ENCODE data around the gene C1QBP. TPM values are rescaled to one million over a fixed set of nuclear protein-coding genes. Genes with fewer than 3 reads are reported as not detected.
"Not testable (repeated sequence)": the region's sequence is repeated elsewhere in the genome, so short reads cannot be mapped to it uniquely, and the experiment has no call there.

C1QBP gene
- total and polyA plus RNA-seq, 3 experiments from 2014 or later = 241 to 565 (median 544) TPM

- H3K9me3 ChIP-seq (ENCODE audit: low read length); H3K27ac ChIP-seq (ENCODE audit: low read depth, low read length); H3K4me1 ChIP-seq (ENCODE audit: insufficient read depth, low read length); H3K9me3 Mint-ChIP-seq; H3K4me3 ChIP-seq (ENCODE audit: low read length); H3K27me3 Mint-ChIP-seq; H3K4me3 Mint-ChIP-seq; H3K27me3 ChIP-seq (ENCODE audit: insufficient read depth, low read length, poor library complexity, severe bottlenecking); CTCF ChIA-PET; DNase-seq; H3K4me1 Mint-ChIP-seq: not testable (repeated sequence)
- peaks cover 4 to 86% (median 23%) of the 10 kb centered on the region in 3 donors for H3K36me3 Mint-ChIP-seq
- peaks cover 61% of the 10 kb centered on the region for H3K36me3 ChIP-seq (ENCODE audit: insufficient read depth, low read length)
- POLR2A ChIA-PET = interaction anchor here (1.0 kb wide), 1 partner anchor 11 kb away, joined by 3 read pairs; the partner anchor contains the start of genes NUP88 and RPAIN
- peak overlapping the region in 4 of 8 donors; percentile 15 to 91 (median 34) for H3K27ac Mint-ChIP-seq
These were observed 7.7 kb downstream of the C1QBP start for GRCh38 chr17:5431234-5431633.

GRCh38 chr17:5430413-5430999 is 8.4 kb downstream of the C1QBP start:
- peak overlapping the region in 4 of 8 donors; percentile 1 to 91 (median 32) for H3K27ac Mint-ChIP-seq
- H3K27me3 Mint-ChIP-seq = no peaks in the 10 kb centered on the region
- H3K4me3 Mint-ChIP-seq = no peak overlapping the region
- POLR2A ChIA-PET = interaction anchor here (1.0 kb wide), 1 partner anchor 11 kb away, joined by 3 read pairs; the partner anchor contains the start of genes NUP88 and RPAIN
- H3K36me3 Mint-ChIP-seq = peaks cover 4 to 89% (median 25%) of the 10 kb centered on the region in 3 donors
- Histone ChIP-seq H3K9me3 (ENCODE audit: low read length) (no peaks in the 10 kb centered on the region), H3K4me3 (ENCODE audit: low read length) (no peak overlapping the region), H3K27ac (ENCODE audit: low read depth, low read length) (no peak overlapping the region), H3K27me3 (ENCODE audit: insufficient read depth, low read length, poor library complexity, severe bottlenecking) (no peaks in the 10 kb centered on the region), H3K36me3 (ENCODE audit: insufficient read depth, low read length) (peaks cover 68% of the 10 kb centered on the region), H3K4me1 (ENCODE audit: insufficient read depth, low read length) (no peaks in the 10 kb centered on the region)
- no peaks in the 10 kb centered on the region for H3K9me3 Mint-ChIP-seq
- DNase-seq = no peak
- H3K4me1 Mint-ChIP-seq = peaks cover 0 to 6% (median 4%) of the 10 kb centered on the region in 3 donors
- CTCF ChIA-PET = interaction anchor here (0.7 kb wide), 1 partner anchor 8 kb away, joined by 3 read pairs; the partner anchor contains the start of gene C1QBP

- no peak for DNase-seq
- no peak overlapping the region for H3K4me3 ChIP-seq (ENCODE audit: low read length)
- no peak overlapping the region for H3K27ac ChIP-seq (ENCODE audit: low read depth, low read length)
- ChIA-PET POLR2A (interaction anchor here (0.5 kb wide), 1 partner anchor 118 kb away, joined by 4 read pairs; no protein-coding TSS in a partner anchor), CTCF (interaction anchor here (4.4 kb wide), 1 partner anchor 10 kb away, joined by 19 read pairs; the partner anchor contains the start of gene C1QBP)
- peaks cover 62% of the 10 kb centered on the region for H3K36me3 ChIP-seq (ENCODE audit: insufficient read depth, low read length)
- peak overlapping the region in 5 of 8 donors; percentile 2 to 91 (median 44) for H3K27ac Mint-ChIP-seq
- no peak overlapping the region for H3K4me3 Mint-ChIP-seq
- no peaks in the 10 kb centered on the region for H3K4me1 ChIP-seq (ENCODE audit: insufficient read depth, low read length)
- no peaks in the 10 kb centered on the region for H3K9me3 ChIP-seq (ENCODE audit: low read length)
- no peaks in the 10 kb centered on the region for H3K27me3 Mint-ChIP-seq
- H3K4me1 Mint-ChIP-seq = peaks cover 0 to 5% (median 3%) of the 10 kb centered on the region in 3 donors
- peaks cover 4 to 90% (median 28%) of the 10 kb centered on the region in 3 donors for H3K36me3 Mint-ChIP-seq
- no peaks in the 10 kb centered on the region for H3K27me3 ChIP-seq (ENCODE audit: insufficient read depth, low read length, poor library complexity, severe bottlenecking)
- no peaks in the 10 kb centered on the region for H3K9me3 Mint-ChIP-seq
These were observed 9.6 kb downstream of the C1QBP start for GRCh38 chr17:5429191-5429887.

GRCh38 chr17:5425826-5426225 is 13.1 kb downstream of the C1QBP start:
- no peak for DNase-seq
- H3K27me3 ChIP-seq (ENCODE audit: insufficient read depth, low read length, poor library complexity, severe bottlenecking) = no peaks in the 10 kb centered on the region
- Mint-ChIP-seq H3K36me3 (peaks cover 4 to 88% (median 18%) of the 10 kb centered on the region in 3 donors), H3K4me1 (peaks cover 14 to 28% (median 23%) of the 10 kb centered on the region in 3 donors), H3K4me3 (no peak overlapping the region), H3K27me3 (no peaks in the 10 kb centered on the region), H3K9me3 (no peaks in the 10 kb centered on the region), H3K27ac (peak overlapping the region in 1 of 8 donors; percentile 50)
- peaks cover 15% of the 10 kb centered on the region for H3K4me1 ChIP-seq (ENCODE audit: insufficient read depth, low read length)
- no peak overlapping the region for H3K4me3 ChIP-seq (ENCODE audit: low read length)
- peaks cover 50% of the 10 kb centered on the region for H3K36me3 ChIP-seq (ENCODE audit: insufficient read depth, low read length)
- ChIA-PET CTCF (interaction anchor here (1.2 to 4.4 kb wide), 2 partner anchors 10 to 13 kb away, joined by 3 to 19 read pairs; partner anchors contain the start of gene C1QBP), POLR2A (no interaction called here)
- no peaks in the 10 kb centered on the region for H3K9me3 ChIP-seq (ENCODE audit: low read length)
- no peak overlapping the region for H3K27ac ChIP-seq (ENCODE audit: low read depth, low read length)

- CTCF ChIA-PET = no interaction called here
- H3K27ac ChIP-seq (ENCODE audit: low read depth, low read length) = no peak overlapping the region
- peaks cover 50% of the 10 kb centered on the region for H3K36me3 ChIP-seq (ENCODE audit: insufficient read depth, low read length)
- no peaks in the 10 kb centered on the region for H3K27me3 Mint-ChIP-seq
- H3K27ac Mint-ChIP-seq = no peak overlapping the region
- no peak overlapping the region for H3K4me3 ChIP-seq (ENCODE audit: low read length)
- DNase-seq = no peak
- H3K36me3 Mint-ChIP-seq = peaks cover 4 to 90% (median 18%) of the 10 kb centered on the region in 3 donors
- no peaks in the 10 kb centered on the region for H3K27me3 ChIP-seq (ENCODE audit: insufficient read depth, low read length, poor library complexity, severe bottlenecking)
- no peak overlapping the region for H3K4me3 Mint-ChIP-seq
- H3K4me1 ChIP-seq (ENCODE audit: insufficient read depth, low read length) = peaks cover 18% of the 10 kb centered on the region
- H3K9me3 Mint-ChIP-seq = no peaks in the 10 kb centered on the region
- no peaks in the 10 kb centered on the region for H3K9me3 ChIP-seq (ENCODE audit: low read length)
- H3K4me1 Mint-ChIP-seq = peaks cover 19 to 34% (median 30%) of the 10 kb centered on the region in 3 donors
- POLR2A ChIA-PET = interaction anchor here (1.6 kb wide), 1 partner anchor 11 kb away, joined by 5 read pairs; no protein-coding TSS in a partner anchor
These were observed 14.0 kb downstream of the C1QBP start for GRCh38 chr17:5424909-5425308.

GRCh38 chr17:5422505-5422904 is 16.4 kb downstream of the C1QBP start:
- H3K36me3 ChIP-seq (ENCODE audit: insufficient read depth, low read length) = peaks cover 28% of the 10 kb centered on the region
- POLR2A ChIA-PET = no interaction called here

GRCh38 chr17:5419959-5420653 is 18.8 kb downstream of the C1QBP start, which contains the start of gene RPAIN:
RPAIN (plus strand) TSS chr17:5420182; CDS start chr17:5420211, 29 bp downstream.
- H3K4me3 ChIP-seq (ENCODE audit: low read length) = peak within 1 kb of the TSS; percentile 96
- no peaks in the 10 kb centered on the region for H3K9me3 ChIP-seq (ENCODE audit: low read length)
- no peaks in the 10 kb centered on the region for H3K27me3 ChIP-seq (ENCODE audit: insufficient read depth, low read length, poor library complexity, severe bottlenecking)
- H3K4me1 Mint-ChIP-seq = peaks cover 31 to 68% (median 52%) of the 10 kb centered on the region in 3 donors
- H3K4me3 Mint-ChIP-seq = peak within 1 kb of the TSS; percentile 92 to 100 (median 97)
- peaks cover 0 to 4% of the 10 kb centered on the region in 2 donors for H3K27me3 Mint-ChIP-seq
- POLR2A ChIA-PET = interaction anchor here (0.6 to 1.3 kb wide), 6 partner anchors 11 to 468 kb away, joined by 3 to 16 read pairs (median 3); partner anchors contain the start of genes C1QBP and MIS12
- DNase-seq = peak in 4 of 5 donors; percentile 78 to 90 (median 84)
- H3K27ac ChIP-seq (ENCODE audit: low read depth, low read length) = peak within 1 kb of the TSS; percentile 95
- no peaks in the 10 kb centered on the region for H3K9me3 Mint-ChIP-seq
- CTCF ChIA-PET = interaction anchor here (2.0 to 3.8 kb wide), 2 partner anchors 16 to 19 kb away, joined by 7 to 31 read pairs; partner anchors contain the start of gene C1QBP
- H3K4me1 ChIP-seq (ENCODE audit: insufficient read depth, low read length) = peaks cover 41% of the 10 kb centered on the region
- peaks cover 0 to 82% (median 5%) of the 10 kb centered on the region in 3 donors for H3K36me3 Mint-ChIP-seq
- peak within 1 kb of the TSS; percentile 94 to 99 (median 98) for H3K27ac Mint-ChIP-seq
- H3K36me3 ChIP-seq (ENCODE audit: insufficient read depth, low read length) = peaks cover 28% of the 10 kb centered on the region

More at GRCh38 chr17:5422505-5422904, 16.4 kb downstream of the C1QBP start:
- DNase-seq = no peak
- no peak overlapping the region for H3K4me3 ChIP-seq (ENCODE audit: low read length)
- Mint-ChIP-seq H3K36me3 (peaks cover 0 to 83% (median 7%) of the 10 kb centered on the region in 3 donors), H3K4me3 (peak overlapping the region in 1 of 7 donors; percentile 69), H3K9me3 (no peaks in the 10 kb centered on the region), H3K27me3 (peaks cover 0 to 4% of the 10 kb centered on the region in 2 donors), H3K27ac (peak overlapping the region in 2 of 8 donors; percentile 36 to 96), H3K4me1 (peaks cover 26 to 51% (median 38%) of the 10 kb centered on the region in 3 donors)
- no peaks in the 10 kb centered on the region for H3K9me3 ChIP-seq (ENCODE audit: low read length)
- H3K27me3 ChIP-seq (ENCODE audit: insufficient read depth, low read length, poor library complexity, severe bottlenecking) = no peaks in the 10 kb centered on the region
- no peak overlapping the region for H3K27ac ChIP-seq (ENCODE audit: low read depth, low read length)
- H3K4me1 ChIP-seq (ENCODE audit: insufficient read depth, low read length) = peaks cover 29% of the 10 kb centered on the region
- CTCF ChIA-PET = interaction anchor here (1.3 kb wide), 1 partner anchor 17 kb away, joined by 8 read pairs; the partner anchor contains the start of gene C1QBP

Data from CD8-positive, alpha-beta memory T cell (primary cell).